Thyroid gland (tissue), 4 donors: ENCODE results near the gene NCKAP5. TPM values are rescaled to one million over a fixed set of nuclear protein-coding genes. Genes with fewer than 3 reads are reported as not detected.
"Not testable (repeated sequence)": the region's sequence is repeated elsewhere in the genome, so short reads cannot be mapped to it uniquely, and the experiment has no call there.

Experiments
- DNase-seq, 2 donors: peaks; one replicate each; pipeline ENCODE4 v3.0.0-alpha.2; 2019
- H3K27ac ChIP-seq, 3 donors: fragments of 200-600 bp; sonication (generic); 1 replicate in 2 of 3; 2 replicates in 1 of 3; pipeline ENCODE4 v1.5.1; 2016 to 2019; ENCODE audit warnings: mild to moderate bottlenecking in 1 of 3, moderate library complexity in 1 of 3
- H3K27me3 ChIP-seq: fragments of 200-600 bp; sonication (generic); one replicate; pipeline ENCODE4 v1.5.1; 2019
- H3K36me3 ChIP-seq, 2 donors: fragments of 200-600 bp; sonication (generic); one replicate each; pipeline ENCODE4 v1.5.1; 2016 to 2019
- H3K4me1 ChIP-seq, 2 donors: fragments of 200-600 bp; sonication (generic); one replicate each; pipeline ENCODE4 v1.5.1; 2017 to 2019
- H3K4me3 ChIP-seq, 3 donors: fragments of 200-600 bp; sonication (generic); replicated peaks in 1 of 3; 1 replicate in 2 of 3; 2 replicates in 1 of 3; pipeline ENCODE4 v1.5.1; 2016; ENCODE audit warnings: mild to moderate bottlenecking in 1 of 3
- H3K9me3 ChIP-seq: fragments of 200-600 bp; sonication (generic); one replicate; pipeline ENCODE4 v1.5.1; 2017
- CTCF ChIP-seq, 6 experiments: fragments of 200-600 bp in 3 of 6; fragments of 450-650 bp in 3 of 6; sonication (generic) in 3 of 6; IDR thresholded peaks; one replicate each; pipeline ENCODE4 v1.5.1; 2016 to 2019; ENCODE audit warnings: antibody characterized with exemption in 6 of 6, mild to moderate bottlenecking in 2 of 6, inconsistent platforms in 1 of 6, moderate library complexity in 1 of 6
- POLR2A ChIP-seq, 2 donors: fragments of 450-650 bp; IDR thresholded peaks; one replicate each; pipeline ENCODE4 v1.6.1; 2017; ENCODE audit warnings: antibody characterized with exemption in 2 of 2, mild to moderate bottlenecking in 2 of 2, moderate library complexity in 1 of 2
- WGBS, 2 donors: methylation state at CpG; one replicate each; pipeline ENCODE4 v1.1.5; 2017; 5-methylcytosine and 5-hydroxymethylcytosine counted together
- intact Hi-C: fragments of 100-400 bp; cut with DNase I; formaldehyde crosslinking; loops from one replicate; pipeline ENCODE4 v1.15.1; 2023
- total RNA-seq, 4 donors: library from RNA; depleted of rRNA; stranded (reverse); fragments of >200 nt; gene quantifications; one replicate each; pipeline ENCODE4 v1.2.3, GENCODE V29; 2016

NCKAP5 gene
- total RNA-seq, 4 donors from 2014 or later, result 0.45 to 1.2 (median 0.76) TPM

GRCh38 chr2:133476286-133476685 is 92.0 kb downstream of the NCKAP5 start:
- Histone ChIP-seq H3K36me3 (no peaks in the 10 kb centered on the region), H3K27ac (no peak overlapping the region), H3K4me3 (no peak overlapping the region), H3K27me3 (no peaks in the 10 kb centered on the region), H3K4me1 (no peaks in the 10 kb centered on the region), H3K9me3 (no peaks in the 10 kb centered on the region)
- DNase-seq, result no peak
- intact Hi-C loops, result no loop called here
- 82 to 84% methylated on average over 4 of the region's 4 CpGs for WGBS, 2 donors
- TF ChIP-seq POLR2A (IDR thresholded peaks at IDR 0.05) (no peak), CTCF (IDR thresholded peaks at IDR 0.05) (no peak)

DNA sequence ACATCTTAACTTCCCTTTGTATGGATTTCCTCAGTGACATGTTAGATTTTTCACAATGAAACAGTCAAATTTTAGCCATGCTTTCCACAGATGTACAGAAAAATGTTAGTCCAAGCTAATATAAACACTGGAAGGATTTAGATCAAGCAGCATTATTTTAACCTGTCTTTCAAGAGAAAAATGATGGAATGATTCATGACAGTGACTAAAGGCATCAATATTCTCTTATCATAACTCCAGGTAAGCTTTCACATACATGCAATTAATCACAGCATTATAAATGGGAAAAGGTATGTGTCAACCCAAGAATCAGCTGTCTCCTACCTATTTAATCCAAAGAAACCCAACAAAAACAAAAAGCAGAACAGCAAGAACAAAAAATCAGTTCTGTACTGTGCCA is 92.7 kb downstream of the NCKAP5 start:
- intact Hi-C loops, result no loop called here
- Histone ChIP-seq H3K27me3 (no peaks in the 10 kb centered on the region), H3K4me3 (no peak overlapping the region), H3K9me3 (no peaks in the 10 kb centered on the region), H3K36me3 (no peaks in the 10 kb centered on the region), H3K4me1 (no peaks in the 10 kb centered on the region), H3K27ac (no peak overlapping the region)
- TF ChIP-seq POLR2A (IDR thresholded peaks at IDR 0.05), result no peak
- no peak for TF ChIP-seq CTCF (IDR thresholded peaks at IDR 0.05)
- no peak for DNase-seq

GRCh38 chr2:133470446-133470845 is 97.8 kb downstream of the NCKAP5 start:
- H3K27me3 ChIP-seq, H3K9me3 ChIP-seq, H3K36me3 ChIP-seq, H3K4me3 ChIP-seq, DNase-seq, H3K27ac ChIP-seq, H3K4me1 ChIP-seq, intact Hi-C loops: not testable (repeated sequence)
- 94 to 95% methylated on average over 9 to 11 of the region's 13 CpGs for WGBS, 2 donors

GRCh38 chr2:133462811-133463210 is 105.5 kb downstream of the NCKAP5 start:
- intact Hi-C loops, result no loop called here
- Histone ChIP-seq H3K36me3 (no peaks in the 10 kb centered on the region), H3K27me3 (no peaks in the 10 kb centered on the region), H3K9me3 (no peaks in the 10 kb centered on the region), H3K27ac (no peak overlapping the region), H3K4me3 (no peak overlapping the region), H3K4me1 (no peaks in the 10 kb centered on the region)
- no peak for DNase-seq
- TF ChIP-seq CTCF (IDR thresholded peaks at IDR 0.05) (no peak), POLR2A (IDR thresholded peaks at IDR 0.05) (no peak)
- WGBS, 2 donors, result 87 to 93% methylated on average over 6 of the region's 6 CpGs

DNA sequence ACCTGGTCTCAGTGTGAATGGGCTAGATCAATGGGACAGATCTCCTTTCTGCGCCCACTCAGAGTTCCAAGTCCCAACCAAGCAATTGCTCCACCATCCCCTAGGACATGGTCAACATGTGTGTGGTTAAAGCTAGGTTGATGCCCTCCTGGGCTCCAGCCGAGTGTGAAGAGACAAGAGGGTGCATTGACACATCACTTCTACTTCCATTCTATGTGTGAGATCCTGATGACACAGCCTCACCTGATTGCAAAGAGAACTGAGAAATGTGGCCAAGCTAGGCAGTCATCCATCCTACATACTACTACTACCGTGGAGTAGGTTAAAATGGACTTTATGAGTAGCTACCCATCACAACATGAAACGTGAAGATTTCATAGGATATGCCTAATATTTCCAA is 106.8 kb downstream of the NCKAP5 start:
- Histone ChIP-seq H3K4me1 (no peaks in the 10 kb centered on the region), H3K4me3 (no peak overlapping the region), H3K27ac (no peak overlapping the region), H3K27me3 (no peaks in the 10 kb centered on the region), H3K36me3 (no peaks in the 10 kb centered on the region), H3K9me3 (no peaks in the 10 kb centered on the region)
- no peak for DNase-seq
- TF ChIP-seq POLR2A (IDR thresholded peaks at IDR 0.05) (no peak), CTCF (IDR thresholded peaks at IDR 0.05) (no peak)
- 86% methylated on average over 4 of the region's 4 CpGs for WGBS, 2 donors
- intact Hi-C loops, result no loop called here

GRCh38 chr2:133459590-133459989 is 108.7 kb downstream of the NCKAP5 start:
- no peak for DNase-seq
- no peaks in the 10 kb centered on the region for H3K4me1 ChIP-seq
- no peak overlapping the region for H3K27ac ChIP-seq
- 76 to 89% methylated on average over 3 of the region's 3 CpGs for WGBS, 2 donors
- H3K4me3 ChIP-seq, result no peak overlapping the region
- no peaks in the 10 kb centered on the region for H3K27me3 ChIP-seq
- no peaks in the 10 kb centered on the region for H3K9me3 ChIP-seq
- intact Hi-C loops, result no loop called here
- H3K36me3 ChIP-seq, result no peaks in the 10 kb centered on the region
- no peak for TF ChIP-seq CTCF (IDR thresholded peaks at IDR 0.05)
- TF ChIP-seq POLR2A (IDR thresholded peaks at IDR 0.05), result no peak
